ENCODE measurements around the gene SERPINI1.

DNA sequence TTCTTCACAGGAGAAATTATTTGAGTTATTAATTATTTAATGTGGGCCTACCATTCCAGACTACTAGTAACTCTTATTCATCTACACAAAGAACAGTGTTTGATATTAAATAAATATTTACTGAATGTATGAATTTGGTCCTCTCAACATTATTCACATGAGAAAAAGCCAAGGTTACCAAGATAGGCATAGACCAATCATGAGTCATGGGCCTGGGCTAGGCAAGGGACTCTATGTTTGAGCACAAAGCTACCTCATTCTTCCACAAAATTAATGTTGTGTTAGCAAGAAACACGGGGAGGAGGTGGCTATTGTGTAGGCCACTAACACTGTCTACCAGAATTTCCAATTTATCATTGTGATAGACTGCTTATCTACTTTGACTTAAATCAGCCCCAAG lies 115.7 kb downstream of the SERPINI1 start:
- TF ChIP-seq, protein P1, sequence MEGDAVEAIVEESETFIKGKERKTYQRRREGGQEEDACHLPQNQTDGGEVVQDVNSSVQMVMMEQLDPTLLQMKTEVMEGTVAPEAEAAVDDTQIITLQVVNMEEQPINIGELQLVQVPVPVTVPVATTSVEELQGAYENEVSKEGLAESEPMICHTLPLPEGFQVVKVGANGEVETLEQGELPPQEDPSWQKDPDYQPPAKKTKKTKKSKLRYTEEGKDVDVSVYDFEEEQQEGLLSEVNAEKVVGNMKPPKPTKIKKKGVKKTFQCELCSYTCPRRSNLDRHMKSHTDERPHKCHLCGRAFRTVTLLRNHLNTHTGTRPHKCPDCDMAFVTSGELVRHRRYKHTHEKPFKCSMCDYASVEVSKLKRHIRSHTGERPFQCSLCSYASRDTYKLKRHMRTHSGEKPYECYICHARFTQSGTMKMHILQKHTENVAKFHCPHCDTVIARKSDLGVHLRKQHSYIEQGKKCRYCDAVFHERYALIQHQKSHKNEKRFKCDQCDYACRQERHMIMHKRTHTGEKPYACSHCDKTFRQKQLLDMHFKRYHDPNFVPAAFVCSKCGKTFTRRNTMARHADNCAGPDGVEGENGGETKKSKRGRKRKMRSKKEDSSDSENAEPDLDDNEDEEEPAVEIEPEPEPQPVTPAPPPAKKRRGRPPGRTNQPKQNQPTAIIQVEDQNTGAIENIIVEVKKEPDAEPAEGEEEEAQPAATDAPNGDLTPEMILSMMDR (IDR thresholded peaks at IDR 0.05 in 8 of 11, conservative IDR thresholded peaks at IDR 0.05 in 3 of 11), result no peak
- TF ChIP-seq POLR2A (IDR thresholded peaks at IDR 0.05) (no peak), POLR2AphosphoS5 (IDR thresholded peaks at IDR 0.05) (no peak)

All from spleen (tissue), 7 donors.